ENCODE data around the gene C2CD5.

GRCh38 chr12:22500100-22500499, 44.2 kb downstream of the C2CD5 start:
- TF ChIP-seq, protein P1, sequence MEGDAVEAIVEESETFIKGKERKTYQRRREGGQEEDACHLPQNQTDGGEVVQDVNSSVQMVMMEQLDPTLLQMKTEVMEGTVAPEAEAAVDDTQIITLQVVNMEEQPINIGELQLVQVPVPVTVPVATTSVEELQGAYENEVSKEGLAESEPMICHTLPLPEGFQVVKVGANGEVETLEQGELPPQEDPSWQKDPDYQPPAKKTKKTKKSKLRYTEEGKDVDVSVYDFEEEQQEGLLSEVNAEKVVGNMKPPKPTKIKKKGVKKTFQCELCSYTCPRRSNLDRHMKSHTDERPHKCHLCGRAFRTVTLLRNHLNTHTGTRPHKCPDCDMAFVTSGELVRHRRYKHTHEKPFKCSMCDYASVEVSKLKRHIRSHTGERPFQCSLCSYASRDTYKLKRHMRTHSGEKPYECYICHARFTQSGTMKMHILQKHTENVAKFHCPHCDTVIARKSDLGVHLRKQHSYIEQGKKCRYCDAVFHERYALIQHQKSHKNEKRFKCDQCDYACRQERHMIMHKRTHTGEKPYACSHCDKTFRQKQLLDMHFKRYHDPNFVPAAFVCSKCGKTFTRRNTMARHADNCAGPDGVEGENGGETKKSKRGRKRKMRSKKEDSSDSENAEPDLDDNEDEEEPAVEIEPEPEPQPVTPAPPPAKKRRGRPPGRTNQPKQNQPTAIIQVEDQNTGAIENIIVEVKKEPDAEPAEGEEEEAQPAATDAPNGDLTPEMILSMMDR (IDR thresholded peaks at IDR 0.05): no peak
- TF ChIP-seq POLR2A (IDR thresholded peaks at IDR 0.05): no peak

All from esophagus squamous epithelium (tissue), 4 donors.